K562 (cell line): Measurements from ENCODE around the gene HMOX2. TPM values are rescaled to one million over a fixed set of nuclear protein-coding genes. Genes with fewer than 3 reads are reported as not detected.

Experiments
- ATAC-seq: fragments of 200-7000 bp; cut with Tn5 transposase; 3 replicates; pipeline ENCODE4 v1.9.1; 2020; ENCODE audit warnings: moderate library complexity
- BruUV-seq: library from RNA; stranded (reverse); fragments of 400-500 nt; replicated peaks from 2 replicates; lab custom pipeline; 2021; lab: Mats Ljungman, UMichigan
- CTCF ChIA-PET: fragments of 300-600 bp; formaldehyde crosslinking; extraction: SDS; loops from one replicate; lab custom pipeline; 2021; ENCODE audit warnings: low intra/inter-chr PET ratio; lab: Yijun Ruan, JAX
- POLR2A ChIA-PET: fragments of 300-600, 350-650 bp; sonication (Branson Sonifier 250); formaldehyde crosslinking; extraction: SDS; loops from one replicate; lab custom pipeline; 2021; ENCODE audit warnings: antibody characterized with exemption, inconsistent platforms; lab: Yijun Ruan, JAX
- DNase-seq, 4 experiments: peaks; one replicate each; pipeline versions ENCODE4 v3.0.0 to v3.0.0-alpha.2; 2011 to 2018; ENCODE audit warnings: low spot score in 3 of 4, mixed read lengths in 3 of 4; ENCODE audit errors: extremely low read depth in 1 of 4
- FAIRE-seq: peaks from 2 replicates; lab custom pipeline; 2011; peaks lifted over from hg19 to GRCh38; lab: Jason Lieb, UNC
- H2AFZ ChIP-seq: 2 replicates; pipeline ENCODE4 v1.6.0; 2011; ENCODE audit warnings: low read depth, low read length, control low read depth, inconsistent platforms
- H3K27ac ChIP-seq: fragments of 200-600 bp; 3 replicates; pipeline ENCODE4 v1.8.0; 2011; ENCODE audit warnings: low read depth, mild to moderate bottlenecking, control low read depth, inconsistent platforms, low read length, moderate library complexity, mixed read lengths; ENCODE audit errors: extremely low read depth
- H3K27me3 ChIP-seq, 2 experiments: fragments of 300-600 bp in 1 of 2; 2 replicates in 1 of 2; 3 replicates in 1 of 2; pipeline versions ENCODE4 v1.6.0 to v1.8.0; 2011; ENCODE audit warnings: inconsistent platforms in 2 of 2, low read length in 2 of 2, mild to moderate bottlenecking in 1 of 2, mixed read lengths in 1 of 2, moderate library complexity in 1 of 2; ENCODE audit not compliant: control insufficient read depth in 2 of 2, insufficient read depth in 2 of 2
- H3K36me3 ChIP-seq: fragments of 300-600 bp; 3 replicates; pipeline ENCODE4 v1.8.0; 2011; ENCODE audit warnings: mild to moderate bottlenecking, low read length, inconsistent platforms; ENCODE audit not compliant: control insufficient read depth, insufficient read depth
- H3K4me1 ChIP-seq, 2 experiments: fragments of 200-600 bp in 1 of 2; replicated peaks in 1 of 2; 2 replicates in 1 of 2; 3 replicates in 1 of 2; pipeline versions ENCODE4 v1.5.1 to v1.8.0; 2011; ENCODE audit warnings: inconsistent platforms in 2 of 2, low read length in 2 of 2, mild to moderate bottlenecking in 1 of 2, mixed read lengths in 1 of 2, moderate library complexity in 1 of 2; ENCODE audit not compliant: control insufficient read depth in 2 of 2, insufficient read depth in 2 of 2
- H3K4me2 ChIP-seq: 2 replicates; pipeline ENCODE4 v1.6.1; 2011; ENCODE audit warnings: low read length, control low read depth, inconsistent platforms, mixed read lengths; ENCODE audit not compliant: insufficient read depth
- H3K4me3 ChIP-seq: fragments of 200-600 bp; sonication (generic), shearing (Covaris generic); 2 replicates; pipeline ENCODE4 v1.5.1; 2016; ENCODE audit warnings: control low read depth, inconsistent platforms
- H3K79me2 ChIP-seq: fragments of 200-600 bp; 3 replicates; pipeline ENCODE4 v1.8.0; 2011; ENCODE audit warnings: low read length, inconsistent platforms; ENCODE audit not compliant: control insufficient read depth, insufficient read depth
- H3K9ac ChIP-seq, 2 experiments: 2 replicates each; pipeline versions ENCODE4 v1.6.0 to v1.6.1; 2011; ENCODE audit warnings: low read depth in 2 of 2, low read length in 2 of 2, control low read depth in 1 of 2, inconsistent platforms in 1 of 2, mild to moderate bottlenecking in 1 of 2, mixed read lengths in 1 of 2; ENCODE audit not compliant: insufficient read depth in 1 of 2
- H3K9me1 ChIP-seq: one replicate; pipeline ENCODE4 v1.6.0; 2011; ENCODE audit warnings: inconsistent platforms, mild to moderate bottlenecking, low read length, moderate library complexity; ENCODE audit not compliant: control insufficient read depth, insufficient read depth
- H3K9me3 ChIP-seq: replicated peaks from 2 replicates; pipeline ENCODE4 v1.5.1; 2011; ENCODE audit warnings: low read depth, low read length, inconsistent platforms; ENCODE audit not compliant: control insufficient read depth, insufficient read depth
- H4K20me1 ChIP-seq: replicated peaks from 2 replicates; pipeline ENCODE4 v1.6.1; 2011; ENCODE audit warnings: low read length, inconsistent platforms, mixed read lengths; ENCODE audit not compliant: control insufficient read depth, insufficient read depth
- ARID3B ChIP-seq: fragments of 250-450 bp; sonication (Bioruptor Pico); IDR thresholded peaks from 2 replicates; pipeline ENCODE4 v1.4.0; 2020; ENCODE audit warnings: borderline replicate concordance
- BHLHE40 ChIP-seq: IDR thresholded peaks from 2 replicates; pipeline ENCODE4 v1.6.1; 2011; ENCODE audit warnings: low read length, improper control_type of control experiment
- CBFA2T2 ChIP-seq: fragments of 450-650 bp; conservative IDR thresholded peaks from 2 replicates; pipeline ENCODE4 v1.6.1; 2017; ENCODE audit warnings: mild to moderate bottlenecking
- CREB5 ChIP-seq: fragments of 250-450 bp; sonication (Bioruptor Pico); IDR thresholded peaks from 2 replicates; pipeline ENCODE4 v1.5.0; 2020; ENCODE audit warnings: mild to moderate bottlenecking
- CSDE1 ChIP-seq, 2 experiments: fragments of 450-650 bp; IDR thresholded peaks; 2 replicates each; pipeline ENCODE4 v1.6.1; 2016; ENCODE audit warnings: mild to moderate bottlenecking in 1 of 2
- DACH1 ChIP-seq: fragments of 450-650 bp; IDR thresholded peaks from 2 replicates; pipeline ENCODE4 v1.6.1; 2018; ENCODE audit not compliant: partially characterized antibody
- HNRNPLL ChIP-seq: fragments of 200-400 bp; formaldehyde crosslinking; IDR thresholded peaks from 2 replicates; pipeline ENCODE4 v1.6.1; 2017; ENCODE audit warnings: low read length, low read depth, mild to moderate bottlenecking; ENCODE audit not compliant: poor library complexity, severe bottlenecking
- L3MBTL2 ChIP-seq: fragments of 450-650 bp; IDR thresholded peaks from 2 replicates; pipeline ENCODE4 v1.6.1; 2016; ENCODE audit warnings: mild to moderate bottlenecking, moderate library complexity
- PREB ChIP-seq: sonication (generic); formaldehyde crosslinking; IDR thresholded peaks from 2 replicates; pipeline ENCODE4 v1.8.1; 2023; ENCODE audit warnings: mild to moderate bottlenecking, missing genetic modification reagents
- SRSF1 ChIP-seq: fragments of 200-400 bp; formaldehyde crosslinking; IDR thresholded peaks from 2 replicates; pipeline ENCODE4 v1.6.1; 2017; ENCODE audit warnings: mild to moderate bottlenecking, low read depth, low read length, moderate library complexity
- U2AF1 ChIP-seq: fragments of 200-400 bp; formaldehyde crosslinking; optimal IDR thresholded peaks from 2 replicates; pipeline ENCODE3; 2017; ENCODE audit warnings: mild to moderate bottlenecking, low read depth, low read length, moderate library complexity
- USF1 ChIP-seq: sonication (generic); formaldehyde crosslinking; IDR thresholded peaks from 2 replicates; pipeline ENCODE4 v1.9.0; 2022; ENCODE audit warnings: mild to moderate bottlenecking, missing genetic modification reagents
- ZNF184 ChIP-seq: sonication (generic); formaldehyde crosslinking; IDR thresholded peaks from 2 replicates; pipeline ENCODE4 v1.5.0; 2020; ENCODE audit warnings: missing genetic modification reagents
- ZNF324 ChIP-seq: fragments of 250-450 bp; sonication (Bioruptor Pico); IDR thresholded peaks from 2 replicates; pipeline ENCODE4 v1.4.0; 2020; ENCODE audit warnings: mild to moderate bottlenecking
- ZNF347 ChIP-seq: fragments of 450-650 bp; formaldehyde crosslinking; IDR thresholded peaks from 2 replicates; pipeline ENCODE4 v1.4.0; 2020; ENCODE audit warnings: low read depth, mild to moderate bottlenecking, moderate library complexity
- ZNF444 ChIP-seq: fragments of 250-450 bp; sonication (Bioruptor Pico); IDR thresholded peaks from 2 replicates; pipeline ENCODE4 v1.4.0; 2020; ENCODE audit warnings: mild to moderate bottlenecking, moderate library complexity
- WGBS: fragments of 100-300 bp; shearing (Covaris generic); methylation state at CpG from one replicate; pipeline ENCODE4 v1.1.6; 2016; ENCODE audit warnings: low coverage, mixed read lengths; ENCODE audit not compliant: insufficient coverage; ENCODE audit errors: missing lambda C conversion rate; 5-methylcytosine and 5-hydroxymethylcytosine counted together
- in situ Hi-C: fragments of 300-500 bp; cut with MboI; formaldehyde crosslinking; loops from 4 replicates; pipeline ENCODE4 v1.15.0; 2018; ENCODE audit warnings: inconsistent platforms, mixed read lengths
- intact Hi-C: fragments of 100-400 bp; cut with micrococcal nuclease; formaldehyde crosslinking; loops from 2 replicates; pipeline ENCODE4 v1.14.2; 2022
- polyA plus RNA-seq, 8 experiments: library from polyadenylated mRNA; depleted of rRNA in 4 of 8; stranded (reverse) in 5 of 8; unstranded in 3 of 8; fragments of >200 nt; fragmentation: Nextera tagmentation in 2 of 8; fragmentation: Illumina TruSeq in 1 of 8; extraction: Ambion mirVana in 2 of 8; extraction: Trizol in 1 of 8; gene quantifications; 2 replicates each; pipeline versions ENCODE4 v1.2.1 to v1.2.3, GENCODE V29; 2011 to 2014; ENCODE audit warnings: inconsistent platforms in 1 of 8, missing spikeins in 1 of 8
- total RNA-seq, 7 experiments: library from RNA; depleted of rRNA in 6 of 7; stranded (reverse); fragments of >200 nt in 6 of 7; fragmentation: Illumina TruSeq in 2 of 7; extraction: Trizol in 2 of 7; gene quantifications; 2 replicates each; pipeline versions ENCODE4 v1.2.1 to v1.2.3, GENCODE V29; 2011 to 2021; ENCODE audit warnings: low replicate concordance in 1 of 7

The HMOX2 gene
- total and polyA plus RNA-seq, 9 of the 15 experiments (the other 6 are each of a cell fraction or from before 2014, with no cell fraction given), result 26.8 to 87.4 (median 57.4) TPM

- in situ Hi-C loops (no loop called here), intact Hi-C loops (no loop called here)
- Histone ChIP-seq H3K36me3 (no peaks in the 10 kb centered on the region), H3K79me2 (no peaks in the 10 kb centered on the region), H3K27ac (no peak within 1 kb of the TSS), H3K4me3 (no peak within 1 kb of the TSS), H3K4me2 (no peak within 1 kb of the TSS; the same call in 1 of the 2 replicates), H3K4me1 (peaks cover 0 to 14% of the 10 kb centered on the region in 2 experiments; a peak in 2 of 5 replicates), H2AFZ (peak within 1 kb of the TSS; percentile 47; the same call in 1 of the 2 replicates), H3K27me3 (peaks cover 14 to 25% of the 10 kb centered on the region in 2 experiments), H3K9me3 (no peaks in the 10 kb centered on the region; the same call in none of the 2 replicates), H3K9ac (no peak within 1 kb of the TSS), H3K9me1 (no peaks in the 10 kb centered on the region), H4K20me1 (no peaks in the 10 kb centered on the region)
- POLR2A ChIA-PET, result interaction anchor here (0.8 kb wide), 1 partner anchor 10 kb away, joined by 3 read pairs; no protein-coding TSS in a partner anchor
- FAIRE-seq, result no peak
- peak; percentile 38 to 62 (median 44) for DNase-seq
- CTCF ChIA-PET, result no interaction called here
- peak; percentile 61; the same call in 2 of the 3 replicates for ATAC-seq
- 47% methylated on average over 36 of the region's 67 CpGs for WGBS
- no TSS peak for BruUV-seq
- TF ChIP-seq PREB (CRISPR knock-in tag) (no peak), HNRNPLL (no peak), SRSF1 (no peak), U2AF1 (no peak), L3MBTL2 (peak; percentile 88), ZNF324 (CRISPR knock-in tag) (no peak), ZNF347 (CRISPR knock-in tag) (no peak), ARID3B (CRISPR knock-in tag) (no peak), CSDE1 (IDR thresholded peaks at IDR 0.05) (no peak), DACH1 (no peak), USF1 (peak; percentile 94), BHLHE40 (peak; percentile 60), ZNF444 (no peak), CREB5 (CRISPR knock-in tag) (no peak), CBFA2T2 (0 out of 2 replicates have a peak, but pooled peaks have one; percentile 25), ZNF184 (no peak)
Measured at GRCh38 chr16:4538350-4539235, 62.4 kb downstream of the HMOX2 start, which contains the start of gene CDIP1. Gene CDIP1, minus strand, starts transcription at chr16:4538773. Its CDS starts 24,643 bp downstream, at chr16:4514130.
